Endothelial cell of umbilical vein (primary cell): ENCODE measurements around the gene QDPR. TPM values are rescaled to one million over a fixed set of nuclear protein-coding genes. Genes with fewer than 3 reads are reported as not detected.

Experiments used
- BruUV-seq: library from RNA; stranded (reverse); fragments of 400-500 nt; replicated peaks from 2 replicates; lab custom pipeline; 2021; lab: Mats Ljungman, UMichigan
- CTCF ChIA-PET: fragments of 300-600, 350-600 bp; sonication (Branson Sonifier 250); formaldehyde crosslinking; loops from one replicate; lab custom pipeline; 2021; ENCODE audit warnings: antibody characterized with exemption, inconsistent platforms; lab: Charles Lee
- POLR2A ChIA-PET: fragments of 300-600, 350-600 bp; sonication (Branson Sonifier 250); formaldehyde crosslinking; loops from one replicate; lab custom pipeline; 2021; ENCODE audit warnings: antibody characterized with exemption, inconsistent platforms; lab: Charles Lee
- DNase-seq: peaks from one replicate; pipeline ENCODE4 v3.0.0-alpha.2; 2011; ENCODE audit warnings: low read depth, low spot score
- FAIRE-seq: peaks from 2 replicates; lab custom pipeline; 2011; peaks lifted over from hg19 to GRCh38; lab: Jason Lieb, UNC
- H2AFZ ChIP-seq: 2 replicates; pipeline ENCODE4 v1.6.0; 2012; ENCODE audit warnings: low read depth, low read length, control low read depth, inconsistent platforms
- H3K27ac ChIP-seq: 2 replicates; pipeline ENCODE4 v1.5.1; 2011; ENCODE audit warnings: low read depth, mild to moderate bottlenecking, control low read depth, low read length, moderate library complexity; ENCODE audit not compliant: insufficient read depth
- H3K27me3 ChIP-seq, 2 experiments: 2 replicates each; pipeline versions ENCODE4 v1.6.0 to v1.6.1; 2011; ENCODE audit warnings: low read length in 2 of 2, mixed read lengths in 1 of 2; ENCODE audit not compliant: control insufficient read depth in 2 of 2, insufficient read depth in 2 of 2
- H3K36me3 ChIP-seq, 2 experiments: 2 replicates in 1 of 2; 3 replicates in 1 of 2; pipeline ENCODE4 v1.5.1; 2011; ENCODE audit warnings: low read length in 2 of 2, mild to moderate bottlenecking in 1 of 2, moderate library complexity in 1 of 2; ENCODE audit not compliant: control insufficient read depth in 2 of 2, insufficient read depth in 2 of 2; ENCODE audit errors: extremely low read depth in 1 of 2
- H3K4me1 ChIP-seq: 3 replicates; pipeline ENCODE4 v1.5.1; 2011; ENCODE audit warnings: mild to moderate bottlenecking, low read length; ENCODE audit not compliant: control insufficient read depth, insufficient read depth; ENCODE audit errors: extremely low read depth
- H3K4me2 ChIP-seq: 2 replicates; pipeline ENCODE4 v1.6.1; 2011; ENCODE audit warnings: low read length, control low read depth, mixed read lengths; ENCODE audit not compliant: insufficient read depth
- H3K4me3 ChIP-seq, 3 experiments: fragments of 200-600 bp in 1 of 3; sonication (generic), shearing (Covaris generic) in 1 of 3; replicated peaks in 1 of 3; 2 replicates each; pipeline ENCODE4 v1.5.1; 2011 to 2016; ENCODE audit warnings: control low read depth in 3 of 3, low read length in 3 of 3, mild to moderate bottlenecking in 2 of 3, inconsistent platforms in 1 of 3, low read depth in 1 of 3, moderate library complexity in 1 of 3; ENCODE audit not compliant: insufficient read depth in 1 of 3
- H3K79me2 ChIP-seq: 2 replicates; pipeline ENCODE4 v1.6.0; 2012; ENCODE audit warnings: low read length, inconsistent platforms; ENCODE audit not compliant: control insufficient read depth, insufficient read depth
- H3K9ac ChIP-seq: replicated peaks from 2 replicates; pipeline ENCODE3; 2011; ENCODE audit warnings: low read length, control low read depth; ENCODE audit not compliant: insufficient read depth; ENCODE audit errors: extremely low read depth
- H3K9me1 ChIP-seq: replicated peaks from 3 replicates; pipeline ENCODE4 v1.6.0; 2011; ENCODE audit warnings: mild to moderate bottlenecking, low read length; ENCODE audit not compliant: control insufficient read depth, insufficient read depth; ENCODE audit errors: extremely low read depth
- H3K9me3 ChIP-seq: replicated peaks from 2 replicates; pipeline ENCODE4 v1.5.1; 2012; ENCODE audit warnings: low read length, inconsistent platforms; ENCODE audit not compliant: control insufficient read depth, insufficient read depth
- H4K20me1 ChIP-seq: replicated peaks from 2 replicates; pipeline ENCODE3; 2011; ENCODE audit warnings: mild to moderate bottlenecking, low read length; ENCODE audit not compliant: control insufficient read depth, insufficient read depth; ENCODE audit errors: extremely low read depth
- CTCF ChIP-seq, 2 donors: IDR thresholded peaks; 1 replicate in 1 of 2; 2 replicates in 1 of 2; pipeline ENCODE4 v1.5.1; 2011; ENCODE audit warnings: low read length in 2 of 2, mild to moderate bottlenecking in 2 of 2, moderate library complexity in 2 of 2, control low read depth in 1 of 2, inconsistent platforms in 1 of 2, low read depth in 1 of 2; ENCODE audit not compliant: insufficient read depth in 1 of 2; ENCODE audit errors: extremely low read depth in 1 of 2
- EZH2 ChIP-seq: IDR thresholded peaks from 2 replicates; pipeline ENCODE4 v1.6.1; 2012; ENCODE audit warnings: borderline replicate concordance, low read depth, mild to moderate bottlenecking, moderate library complexity, low read length, inconsistent platforms; ENCODE audit not compliant: severe bottlenecking
- FOS ChIP-seq: IDR thresholded peaks from 2 replicates; pipeline ENCODE4 v1.6.1; 2011; ENCODE audit warnings: mild to moderate bottlenecking, low read length, moderate library complexity, borderline replicate concordance; ENCODE audit not compliant: insufficient read depth
- MAX ChIP-seq: IDR thresholded peaks from 2 replicates; pipeline ENCODE4 v1.6.1; 2011; ENCODE audit not compliant: insufficient read depth, insufficient read length
- MYC ChIP-seq: IDR thresholded peaks from one replicate; pipeline ENCODE4 v1.6.1; 2011; ENCODE audit warnings: mild to moderate bottlenecking, low read depth, low read length
- POLR2A ChIP-seq: IDR thresholded peaks from 2 replicates; pipeline ENCODE4 v1.6.1; 2012; ENCODE audit warnings: low read depth, mild to moderate bottlenecking, control low read depth, low read length
- POLR2AphosphoS5 ChIP-seq: IDR thresholded peaks from 2 replicates; pipeline ENCODE4 v1.6.1; 2012; ENCODE audit warnings: low read depth, mild to moderate bottlenecking, control low read depth, low read length, moderate library complexity; ENCODE audit not compliant: insufficient read depth
- dilution Hi-C: fragments of 300-500 bp; cut with MboI; formaldehyde crosslinking; loops from one replicate; pipeline ENCODE4 v1.15.0; 2019; ENCODE audit warnings: low sequenced_read_pairs; ENCODE audit not compliant: extremely low pct_ligation_motif_present
- intact Hi-C: fragments of 100-400 bp; cut with micrococcal nuclease; formaldehyde crosslinking; loops from one replicate; pipeline ENCODE4 v1.10.0; 2022
- polyA plus RNA-seq, 4 experiments: library from polyadenylated mRNA; depleted of rRNA in 3 of 4; stranded (reverse) in 3 of 4; unstranded in 1 of 4; fragments of >200 nt; gene quantifications; 2 replicates each; pipeline versions ENCODE4 v1.2.1 to v1.2.3, GENCODE V29; 2011 to 2012; ENCODE audit warnings: missing spikeins in 1 of 4
- total RNA-seq: library from RNA; stranded (reverse); gene quantifications from 2 replicates; pipeline ENCODE4 v1.2.3, GENCODE V29; 2021

The QDPR gene
- total and polyA plus RNA-seq, 2 donors (not counting 3 experiments of a cell fraction or from before 2014, with no cell fraction given) = 20.5 to 20.9 TPM

- Histone ChIP-seq H4K20me1 (no peaks in the 10 kb centered on the region), H2AFZ (no peak overlapping the region), H3K9me3 (no peaks in the 10 kb centered on the region), H3K4me3 (no peak overlapping the region), H3K36me3 (no peaks in the 10 kb centered on the region), H3K4me1 (peaks cover 3% of the 10 kb centered on the region), H3K4me2 (no peak overlapping the region), H3K27ac (no peak overlapping the region), H3K9me1 (no peaks in the 10 kb centered on the region), H3K79me2 (no peaks in the 10 kb centered on the region), H3K27me3 (no peaks in the 10 kb centered on the region), H3K9ac (no peak overlapping the region)
- no TSS peak for BruUV-seq
- DNase-seq = no peak
- dilution Hi-C loops = no loop called here
- CTCF ChIA-PET = interaction anchor here (1.6 kb wide), 1 partner anchor 8 kb away, joined by 5 read pairs; no protein-coding TSS in a partner anchor
- POLR2A ChIA-PET = no interaction called here
- TF ChIP-seq EZH2 (no peak), MYC (no peak), POLR2A (no peak)
- no peak for FAIRE-seq
- intact Hi-C loops = no loop called here
Observed at GRCh38 chr4:17480210-17480927, 31.5 kb downstream of the QDPR start.

DNA sequence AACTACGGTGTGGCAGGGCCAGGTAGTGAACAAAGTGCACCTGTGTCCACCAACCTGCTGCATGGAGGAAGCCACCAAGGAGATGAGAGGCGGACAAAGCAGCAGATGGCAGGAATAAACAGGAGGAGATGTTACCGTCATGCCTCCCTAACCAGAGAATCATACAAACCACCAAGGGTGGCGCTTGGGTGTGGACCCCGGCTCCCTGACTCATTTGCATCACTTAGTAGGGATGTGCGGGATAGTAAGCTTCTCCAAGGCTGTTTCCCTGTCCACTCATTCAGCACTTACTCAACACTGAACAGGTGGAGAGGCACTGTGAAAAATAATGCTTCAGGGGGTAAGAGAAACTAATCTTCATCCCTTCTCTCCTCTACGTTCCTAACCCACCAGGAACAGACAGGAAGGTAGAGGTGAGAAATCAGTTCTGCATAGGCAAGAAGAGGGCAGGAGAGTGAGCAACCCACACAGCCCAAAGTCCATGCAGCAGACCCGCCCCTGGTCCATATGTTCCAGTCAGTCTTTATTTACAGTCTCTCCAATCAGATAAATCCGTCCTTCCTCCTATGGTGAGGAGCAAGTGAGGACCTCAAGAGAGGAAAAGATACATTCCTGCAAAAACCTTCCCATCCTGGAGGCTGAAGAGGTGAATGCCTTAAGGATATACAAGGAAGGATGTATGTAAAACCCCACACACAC is 34.0 kb downstream of the QDPR start:
- TF ChIP-seq EZH2 = no peak
- no peak for TF ChIP-seq MAX
- TF ChIP-seq POLR2AphosphoS5 = no peak
- TF ChIP-seq MYC = no peak
- no peak for TF ChIP-seq CTCF (IDR thresholded peaks at IDR 0.05; ENCODE audit: extremely low read depth in 1 of 2, insufficient read depth in 1 of 2, low read depth in 1 of 2, low read length in 2 of 2)
- no peak for TF ChIP-seq FOS
- no peak for TF ChIP-seq POLR2A
- no peak overlapping the region for H3K4me2 ChIP-seq
- intact Hi-C loops = no loop called here
- FAIRE-seq (no peak), DNase-seq (no peak)
- H3K27me3 ChIP-seq = no peaks in the 10 kb centered on the region
- H2AFZ ChIP-seq = no peak overlapping the region
- no TSS peak for BruUV-seq
- ChIA-PET CTCF (no interaction called here), POLR2A (no interaction called here)
- H3K4me3 ChIP-seq = no peak overlapping the region
- H3K9ac ChIP-seq = no peak overlapping the region
- H3K9me3 ChIP-seq = no peaks in the 10 kb centered on the region
- no peaks in the 10 kb centered on the region for H4K20me1 ChIP-seq
- H3K4me1 ChIP-seq = peaks cover 5% of the 10 kb centered on the region
- no peak overlapping the region for H3K27ac ChIP-seq
- H3K36me3 ChIP-seq = no peaks in the 10 kb centered on the region
- no peaks in the 10 kb centered on the region for H3K9me1 ChIP-seq
- no peaks in the 10 kb centered on the region for H3K79me2 ChIP-seq
- dilution Hi-C loops = no loop called here
